ENCODE measurements around the gene LETMD1. TPM values are rescaled to one million over a fixed set of nuclear protein-coding genes. Genes with fewer than 3 reads are reported as not detected.

The LETMD1 gene
- total and polyA plus RNA-seq, 9 donors = 53.5 to 122 (median 69.2) TPM

DNA sequence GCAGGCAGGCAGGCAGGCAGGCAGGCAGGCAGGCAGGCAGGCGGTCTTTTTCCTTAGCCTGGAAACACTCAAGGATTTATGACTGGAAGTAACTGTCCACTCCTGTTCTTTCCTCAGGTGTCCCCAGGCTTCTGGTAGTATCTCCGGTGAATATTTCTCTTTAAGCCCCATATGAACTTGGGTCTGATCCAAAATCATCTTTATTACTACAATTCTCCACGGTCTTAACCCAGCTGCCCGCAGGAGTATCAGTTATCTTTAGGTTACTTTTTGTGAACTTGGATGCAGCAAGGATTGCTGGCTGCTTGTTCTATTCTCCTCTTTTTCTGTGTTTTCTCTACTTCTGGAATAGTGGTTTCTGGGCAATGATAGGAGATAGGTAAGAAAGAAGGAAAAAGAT is 32.0 kb downstream of the LETMD1 start:
- Histone ChIP-seq H3K36me3 (no peaks in the 10 kb centered on the region), H3K4me1 (ENCODE audit: insufficient read depth) (peaks cover 4% of the 10 kb centered on the region), H3K27ac (no peak overlapping the region), H3K4me3 (no peak overlapping the region), H3K27me3 (no peaks in the 10 kb centered on the region), H3K9me3 (no peaks in the 10 kb centered on the region)
- TF ChIP-seq, protein P1, sequence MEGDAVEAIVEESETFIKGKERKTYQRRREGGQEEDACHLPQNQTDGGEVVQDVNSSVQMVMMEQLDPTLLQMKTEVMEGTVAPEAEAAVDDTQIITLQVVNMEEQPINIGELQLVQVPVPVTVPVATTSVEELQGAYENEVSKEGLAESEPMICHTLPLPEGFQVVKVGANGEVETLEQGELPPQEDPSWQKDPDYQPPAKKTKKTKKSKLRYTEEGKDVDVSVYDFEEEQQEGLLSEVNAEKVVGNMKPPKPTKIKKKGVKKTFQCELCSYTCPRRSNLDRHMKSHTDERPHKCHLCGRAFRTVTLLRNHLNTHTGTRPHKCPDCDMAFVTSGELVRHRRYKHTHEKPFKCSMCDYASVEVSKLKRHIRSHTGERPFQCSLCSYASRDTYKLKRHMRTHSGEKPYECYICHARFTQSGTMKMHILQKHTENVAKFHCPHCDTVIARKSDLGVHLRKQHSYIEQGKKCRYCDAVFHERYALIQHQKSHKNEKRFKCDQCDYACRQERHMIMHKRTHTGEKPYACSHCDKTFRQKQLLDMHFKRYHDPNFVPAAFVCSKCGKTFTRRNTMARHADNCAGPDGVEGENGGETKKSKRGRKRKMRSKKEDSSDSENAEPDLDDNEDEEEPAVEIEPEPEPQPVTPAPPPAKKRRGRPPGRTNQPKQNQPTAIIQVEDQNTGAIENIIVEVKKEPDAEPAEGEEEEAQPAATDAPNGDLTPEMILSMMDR (IDR thresholded peaks at IDR 0.05) = no peak
- TF ChIP-seq POLR2A (IDR thresholded peaks at IDR 0.05) = no peak
- no peak for TF ChIP-seq EP300 (IDR thresholded peaks at IDR 0.05)
- intact Hi-C loops (cut with DNase I) = no loop called here
- DNase-seq = no peak
- 50 to 54% (median 51%) methylated on average over 4 of the region's 4 CpGs for WGBS, 3 donors

DNA sequence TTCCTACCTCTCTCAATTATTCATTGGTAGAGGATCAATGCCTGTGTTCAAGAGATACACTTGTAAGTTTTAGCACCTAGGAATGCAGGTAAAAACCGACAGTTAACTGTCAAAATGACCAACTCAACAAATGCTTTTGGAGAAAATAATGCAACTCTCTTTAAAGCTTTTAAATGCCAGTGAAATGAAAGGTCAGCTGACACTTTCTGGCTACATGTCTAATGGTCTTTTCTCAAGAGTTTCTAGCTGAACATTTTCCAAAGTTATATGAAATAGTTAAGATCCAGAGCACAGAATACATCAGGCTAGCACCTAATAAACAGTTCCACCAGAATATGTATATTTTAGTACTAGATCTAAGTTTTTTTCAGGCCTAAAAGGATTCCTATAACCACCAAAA is 33.3 kb downstream of the LETMD1 start:
- Histone ChIP-seq H3K27ac (no peak overlapping the region), H3K36me3 (no peaks in the 10 kb centered on the region), H3K4me3 (no peak overlapping the region), H3K4me1 (ENCODE audit: insufficient read depth) (peaks cover 4% of the 10 kb centered on the region), H3K9me3 (no peaks in the 10 kb centered on the region), H3K27me3 (no peaks in the 10 kb centered on the region)
- TF ChIP-seq, protein P1 (IDR thresholded peaks at IDR 0.05) = no peak
- TF ChIP-seq POLR2A (IDR thresholded peaks at IDR 0.05) = no peak
- TF ChIP-seq EP300 (IDR thresholded peaks at IDR 0.05) = no peak
- 64 to 76% (median 74%) methylated on average over 1 of the region's 1 CpG for WGBS, 3 donors
- intact Hi-C loops (cut with DNase I) = no loop called here
- DNase-seq = no peak

DNA sequence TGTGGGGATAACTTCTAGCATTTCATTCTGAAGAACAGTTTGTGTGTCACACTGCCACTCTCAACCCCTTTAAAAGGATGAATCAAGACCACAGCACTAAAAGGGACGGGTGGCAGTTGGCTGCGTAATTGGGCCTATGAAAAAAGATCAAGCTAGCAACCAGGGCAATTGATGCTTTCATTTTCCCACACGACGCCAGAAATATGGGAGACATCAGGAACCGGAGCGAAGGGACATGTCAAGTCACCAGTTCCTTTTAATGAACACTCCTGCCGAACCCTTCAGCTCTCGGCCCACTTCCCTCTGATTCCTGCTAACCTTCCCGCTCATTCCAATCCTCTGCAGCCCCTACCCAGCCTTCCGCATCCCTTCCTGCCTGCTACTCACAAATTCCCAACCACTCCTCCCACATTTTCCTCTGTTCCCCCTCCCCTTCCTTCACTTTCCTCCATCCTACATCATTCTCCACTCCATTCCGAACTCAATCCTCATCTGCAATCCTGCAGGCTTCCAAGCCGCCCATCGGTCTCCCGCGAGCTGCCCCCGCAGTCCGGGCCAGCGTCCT is 34.5 kb downstream of the LETMD1 start:
- no peaks in the 10 kb centered on the region for H3K9me3 ChIP-seq
- H3K27ac ChIP-seq = peak overlapping the region; percentile 78 to 87
- H3K27me3 ChIP-seq = no peaks in the 10 kb centered on the region
- peak overlapping the region; percentile 99 for H3K4me3 ChIP-seq
- 1% methylated on average over 18 of the region's 18 CpGs for WGBS, 3 donors
- peaks cover 4% of the 10 kb centered on the region for H3K4me1 ChIP-seq (ENCODE audit: insufficient read depth)
- TF ChIP-seq EP300 (IDR thresholded peaks at IDR 0.05) = no peak
- TF ChIP-seq POLR2A (IDR thresholded peaks at IDR 0.05) = no peak
- TF ChIP-seq, protein P1 (IDR thresholded peaks at IDR 0.05) = no peak
- intact Hi-C loops (cut with DNase I) = no loop called here
- peak in 1 of 5 donors; percentile 10 for DNase-seq
- no peaks in the 10 kb centered on the region for H3K36me3 ChIP-seq

DNA sequence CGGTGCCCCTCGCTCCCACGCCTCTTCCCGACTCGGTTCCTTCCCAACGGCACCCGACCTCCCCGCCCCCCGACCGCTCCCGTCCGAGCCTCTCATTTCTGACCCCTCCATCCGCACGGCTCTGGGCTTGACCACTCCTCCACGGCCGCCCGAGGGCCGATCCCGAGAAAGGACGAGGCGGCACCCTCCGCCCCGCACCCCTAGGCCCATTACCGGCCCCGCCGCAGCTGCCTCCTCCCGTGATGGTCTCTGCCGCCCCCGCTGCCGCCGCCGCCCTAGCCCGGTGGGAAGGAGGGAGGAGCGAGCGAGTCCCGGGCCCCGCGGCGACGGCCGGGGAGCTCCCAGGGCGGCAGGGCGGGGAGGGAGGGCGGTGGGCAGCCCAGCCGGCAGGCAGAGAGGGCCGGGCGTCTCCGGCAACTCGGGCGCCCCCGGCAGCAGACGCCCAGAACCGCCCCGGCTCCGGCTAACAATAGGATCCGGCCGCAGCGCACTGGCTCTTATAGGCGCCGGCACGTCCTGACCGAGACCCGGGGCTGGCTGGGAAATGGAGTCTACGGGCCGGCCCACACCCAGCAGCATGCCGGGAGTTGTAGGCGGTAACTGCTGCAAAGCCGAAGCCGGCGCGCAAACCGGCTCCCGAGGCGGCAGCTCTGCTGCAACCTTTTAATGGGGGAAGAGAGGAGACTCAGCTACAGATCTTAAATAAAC is 35.2 kb downstream of the LETMD1 start, which contains the start of gene CSRNP2:
Gene CSRNP2, minus strand, starts transcription at position 471 of the 708 bp plus-strand sequence. CDS start 7,035 bp downstream, outside the sequence.
- Histone ChIP-seq H3K27me3 (no peaks in the 10 kb centered on the region), H3K4me1 (ENCODE audit: insufficient read depth) (peaks cover 2% of the 10 kb centered on the region), H3K36me3 (no peaks in the 10 kb centered on the region), H3K9me3 (no peaks in the 10 kb centered on the region), H3K4me3 (peak within 1 kb of the TSS; percentile 99), H3K27ac (peak within 1 kb of the TSS; percentile 78 to 87)
- intact Hi-C loops (cut with DNase I) = no loop called here
- TF ChIP-seq POLR2A (IDR thresholded peaks at IDR 0.05) (peak; percentile 99), EP300 (IDR thresholded peaks at IDR 0.05) (no peak)
- TF ChIP-seq, protein P1 (IDR thresholded peaks at IDR 0.05) = peak in 1 of 3 donors; percentile 22
- DNase-seq = peak; percentile 95 to 97 (median 96)
- 1% methylated on average over 32 to 74 of the region's 74 CpGs for WGBS, 3 donors

Data from ovary (tissue), 9 donors.